ENCODE results near the gene MYLK4.

MYLK4 gene

DNA sequence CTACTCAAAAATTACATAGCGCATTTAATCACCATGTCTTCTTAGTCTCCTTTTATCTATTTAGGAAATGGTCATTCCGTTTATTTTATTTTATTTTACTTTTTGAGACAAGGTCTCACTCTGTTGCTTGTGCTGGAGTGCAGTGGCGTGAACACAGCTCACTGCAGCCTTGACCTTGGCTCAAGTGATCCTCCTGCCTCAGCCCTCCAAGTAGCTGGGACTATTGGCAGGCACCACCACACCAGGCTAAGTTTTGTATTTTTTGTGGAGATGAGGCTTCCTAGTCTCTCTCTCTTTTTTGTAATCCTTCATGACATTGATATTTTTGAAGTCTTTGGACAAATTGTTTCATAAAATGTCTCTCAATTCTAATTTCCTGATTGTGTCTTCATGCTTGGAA is 4.7 kb upstream of the MYLK4 start:
- Mint-ChIP-seq H3K9me3 (no peaks in the 10 kb centered on the region), H3K4me1 (ENCODE audit: low read depth) (no peaks in the 10 kb centered on the region), H3K36me3 (ENCODE audit: low read depth) (no peaks in the 10 kb centered on the region), H3K4me3 (no peak overlapping the region), H3K27me3 (ENCODE audit: low read depth) (peaks cover 54% of the 10 kb centered on the region), H3K27ac (no peak overlapping the region)

DNA sequence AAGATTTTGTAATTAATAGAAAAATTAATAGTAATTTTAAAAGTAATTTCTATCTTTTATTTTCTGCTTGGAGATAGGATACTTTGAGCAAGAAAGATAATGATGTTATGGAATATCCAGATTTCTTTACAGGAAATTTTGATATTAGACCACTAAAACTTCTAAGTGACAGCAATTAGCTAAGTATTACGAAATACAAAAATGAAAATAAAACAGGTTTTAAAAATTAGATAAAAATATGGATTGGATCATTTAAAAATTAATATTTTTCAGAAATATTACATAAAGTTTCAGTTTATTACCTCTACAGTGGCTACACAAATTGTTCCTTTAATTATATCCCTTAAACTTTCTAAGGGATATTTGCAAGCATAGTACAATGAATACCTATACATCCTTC is 4.2 kb upstream of the MYLK4 start:
- no peaks in the 10 kb centered on the region for H3K9me3 Mint-ChIP-seq
- H3K27me3 Mint-ChIP-seq (ENCODE audit: low read depth), result peaks cover 60% of the 10 kb centered on the region
- no peak overlapping the region for H3K4me3 Mint-ChIP-seq
- peaks cover under 1% of the 10 kb centered on the region for H3K4me1 Mint-ChIP-seq (ENCODE audit: low read depth)
- H3K36me3 Mint-ChIP-seq (ENCODE audit: low read depth), result no peaks in the 10 kb centered on the region
- no peak overlapping the region for H3K27ac Mint-ChIP-seq

DNA sequence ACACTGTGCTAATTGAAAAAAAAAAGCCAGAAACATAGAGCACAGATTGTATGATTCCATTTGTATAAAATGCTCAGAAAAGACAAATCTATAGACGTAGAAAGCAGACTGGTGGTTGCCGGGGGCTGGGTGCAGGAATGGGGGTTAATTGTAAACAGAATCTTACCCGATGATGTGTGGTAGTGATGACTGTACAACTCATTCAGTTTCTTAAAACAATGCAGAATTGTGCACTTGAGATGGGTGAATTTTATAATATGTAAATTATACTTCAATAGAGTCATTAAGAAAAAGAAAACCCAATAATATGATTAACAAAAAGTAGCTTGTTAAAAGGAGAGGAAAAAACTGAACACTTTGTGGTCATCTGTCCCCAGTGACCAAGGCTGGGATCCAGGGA is 3.7 kb upstream of the MYLK4 start:
- H3K9me3 Mint-ChIP-seq, result no peaks in the 10 kb centered on the region
- peaks cover 3% of the 10 kb centered on the region for H3K4me1 Mint-ChIP-seq (ENCODE audit: low read depth)
- no peaks in the 10 kb centered on the region for H3K36me3 Mint-ChIP-seq (ENCODE audit: low read depth)
- H3K27ac Mint-ChIP-seq, result no peak overlapping the region
- H3K4me3 Mint-ChIP-seq, result no peak overlapping the region
- H3K27me3 Mint-ChIP-seq (ENCODE audit: low read depth), result peaks cover 61% of the 10 kb centered on the region

DNA sequence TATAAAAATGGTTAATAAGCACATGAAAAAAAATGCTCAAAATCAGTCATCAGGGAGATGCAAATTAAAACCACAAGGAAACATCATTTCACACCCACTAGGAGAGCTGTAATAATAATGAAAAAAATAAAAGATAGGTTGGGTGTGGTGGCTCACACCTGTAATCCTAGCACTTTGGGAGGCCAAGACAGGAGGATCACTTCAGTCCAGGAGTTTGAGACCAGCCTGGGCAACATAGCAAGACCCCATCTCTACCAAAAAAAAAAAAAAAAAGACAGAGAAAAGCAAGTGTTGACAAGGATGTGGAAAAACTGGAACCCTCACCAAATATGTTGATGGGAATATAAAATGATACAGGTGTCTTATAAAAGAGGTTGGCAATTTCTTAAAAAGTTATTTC is 3.0 kb upstream of the MYLK4 start:
- H3K27me3 Mint-ChIP-seq (ENCODE audit: low read depth), result peaks cover 66% of the 10 kb centered on the region

DNA sequence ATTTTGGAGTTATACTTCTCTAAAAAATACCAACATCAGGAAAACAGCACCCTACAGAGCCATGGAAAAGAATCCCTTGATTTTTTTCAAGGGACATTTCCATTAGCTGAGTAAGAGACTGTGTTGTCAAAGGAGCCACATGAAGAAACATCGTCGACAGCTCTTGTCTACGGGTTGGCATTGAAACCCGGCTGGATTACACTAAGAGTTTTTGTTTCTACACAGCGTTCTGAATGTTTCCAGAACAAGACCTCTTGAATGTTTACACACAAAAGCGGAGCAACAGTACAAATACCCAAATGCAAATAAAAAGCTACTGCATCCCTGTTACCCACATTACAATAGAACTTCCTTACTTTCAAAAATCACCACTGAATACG is 2.4 kb upstream of the MYLK4 start:
- H3K4me3 Mint-ChIP-seq, result no peak overlapping the region
- peaks cover 3% of the 10 kb centered on the region for H3K4me1 Mint-ChIP-seq (ENCODE audit: low read depth)
- no peaks in the 10 kb centered on the region for H3K9me3 Mint-ChIP-seq
- no peaks in the 10 kb centered on the region for H3K36me3 Mint-ChIP-seq (ENCODE audit: low read depth)
- H3K27me3 Mint-ChIP-seq (ENCODE audit: low read depth), result peaks cover 70% of the 10 kb centered on the region
- H3K27ac Mint-ChIP-seq, result no peak overlapping the region

More for the DNA sequence above, 3.0 kb upstream of the MYLK4 start:
- H3K4me3 Mint-ChIP-seq, result no peak overlapping the region
- H3K9me3 Mint-ChIP-seq, result no peaks in the 10 kb centered on the region
- no peak overlapping the region for H3K27ac Mint-ChIP-seq
- no peaks in the 10 kb centered on the region for H3K36me3 Mint-ChIP-seq (ENCODE audit: low read depth)
- peaks cover 3% of the 10 kb centered on the region for H3K4me1 Mint-ChIP-seq (ENCODE audit: low read depth)

DNA sequence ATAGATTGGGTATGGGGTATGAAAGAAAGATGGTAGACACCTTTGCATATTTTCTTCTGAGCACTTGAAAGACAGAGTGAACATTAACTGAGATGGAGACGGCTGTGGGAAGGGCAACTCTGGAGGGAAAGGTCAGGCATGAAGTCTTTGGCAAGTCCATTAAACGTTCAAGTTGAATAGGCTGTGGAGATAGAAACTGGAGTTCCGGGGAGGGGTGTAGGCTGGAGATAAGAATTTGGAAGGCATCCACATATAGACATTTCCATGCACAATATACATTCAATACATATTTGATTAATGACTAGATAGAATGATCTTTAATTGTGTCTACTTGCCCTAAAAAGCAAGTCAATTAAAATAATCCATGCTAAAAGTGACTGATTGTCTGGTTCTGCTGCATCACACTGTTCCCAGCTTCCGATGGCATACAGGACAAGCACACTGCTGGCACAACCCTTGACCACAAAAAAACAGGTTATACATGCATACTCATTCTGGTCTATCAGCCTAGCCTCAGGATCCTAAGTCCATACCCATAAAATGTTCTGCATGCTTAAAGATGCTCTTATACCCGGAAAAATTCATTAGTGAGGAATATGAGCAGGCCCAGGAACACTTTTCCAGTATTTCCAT is 1.9 kb upstream of the MYLK4 start:
- Mint-ChIP-seq H3K4me1 (ENCODE audit: low read depth) (peaks cover 3% of the 10 kb centered on the region), H3K4me3 (no peak overlapping the region), H3K36me3 (ENCODE audit: low read depth) (no peaks in the 10 kb centered on the region), H3K27me3 (ENCODE audit: low read depth) (peaks cover 75% of the 10 kb centered on the region), H3K9me3 (no peaks in the 10 kb centered on the region), H3K27ac (no peak overlapping the region)

DNA sequence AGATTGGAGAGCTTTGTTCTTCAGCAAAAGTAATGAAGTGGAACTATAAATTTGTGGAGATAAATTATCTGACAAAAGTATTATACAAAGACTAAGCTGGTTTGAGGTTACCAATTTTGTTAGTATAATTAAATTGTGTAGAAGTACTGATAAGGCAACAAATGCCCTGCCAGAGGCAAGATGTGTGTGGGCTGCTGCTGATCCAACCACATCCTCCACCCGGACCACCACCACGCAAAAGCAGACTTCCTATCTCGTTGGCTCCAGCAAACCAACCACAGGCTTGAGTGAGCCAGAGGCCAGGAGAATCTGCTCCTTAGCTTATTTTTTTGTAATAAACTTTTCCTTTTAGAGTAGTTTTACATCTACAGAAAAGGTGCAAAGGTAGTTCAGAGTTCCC is 1.1 kb upstream of the MYLK4 start:
- Mint-ChIP-seq H3K4me3 (no peak overlapping the region), H3K27ac (no peak overlapping the region), H3K36me3 (ENCODE audit: low read depth) (no peaks in the 10 kb centered on the region), H3K27me3 (ENCODE audit: low read depth) (peaks cover 76% of the 10 kb centered on the region), H3K4me1 (ENCODE audit: low read depth) (peaks cover 3% of the 10 kb centered on the region), H3K9me3 (no peaks in the 10 kb centered on the region)

DNA sequence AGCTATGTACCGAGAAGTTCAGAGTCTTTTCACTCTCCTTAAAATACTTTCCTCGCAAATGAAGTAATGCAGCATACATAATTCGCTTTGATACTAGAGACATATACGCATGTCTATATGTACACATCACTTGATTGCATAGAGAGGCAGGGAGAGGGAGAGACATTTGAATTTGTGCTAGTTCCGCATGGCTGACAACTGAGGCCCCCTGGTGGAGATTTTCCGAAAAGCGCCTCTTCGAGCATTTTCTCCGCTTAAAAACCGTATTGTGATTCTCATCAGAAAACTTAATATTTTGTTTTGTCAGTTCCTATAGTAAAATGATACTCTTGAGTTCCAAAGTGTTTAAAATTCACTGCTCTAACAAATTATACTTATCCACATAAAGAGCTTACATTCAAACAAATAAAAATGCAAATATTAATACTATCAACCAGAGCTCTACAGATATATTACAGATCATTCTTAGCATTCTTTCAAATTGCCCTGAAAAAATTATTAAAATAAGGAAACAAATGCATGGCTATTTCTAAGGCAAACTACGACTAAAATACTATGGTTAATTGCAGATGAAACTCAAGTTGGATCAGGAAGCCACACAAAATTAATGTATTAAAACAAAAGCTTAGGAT is 637 bp downstream of the MYLK4 start:
- Mint-ChIP-seq H3K4me1 (ENCODE audit: low read depth) (peaks cover 3% of the 10 kb centered on the region), H3K4me3 (no peak overlapping the region), H3K36me3 (ENCODE audit: low read depth) (no peaks in the 10 kb centered on the region), H3K27ac (no peak overlapping the region), H3K9me3 (no peaks in the 10 kb centered on the region), H3K27me3 (ENCODE audit: low read depth) (peaks cover 61% of the 10 kb centered on the region)

DNA sequence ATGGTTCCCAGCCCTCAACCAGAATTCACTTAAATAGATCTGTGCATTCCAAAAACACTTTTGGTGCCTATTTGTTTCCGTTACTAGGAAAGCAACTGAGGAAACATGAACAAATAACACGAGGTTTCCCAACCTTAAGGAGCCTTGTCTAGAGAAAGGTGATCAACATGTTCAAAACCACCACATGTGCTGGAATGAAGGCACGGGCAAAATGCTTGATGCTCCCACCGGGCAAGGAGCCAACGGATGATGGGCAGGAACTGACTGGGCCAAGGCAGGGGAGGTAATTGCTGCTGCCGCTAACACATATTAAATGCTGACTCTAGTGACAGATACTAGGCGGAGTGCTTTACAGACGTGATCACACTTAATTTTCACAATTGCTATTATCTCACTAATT is 2.5 kb downstream of the MYLK4 start:
- no peak overlapping the region for H3K27ac Mint-ChIP-seq

DNA sequence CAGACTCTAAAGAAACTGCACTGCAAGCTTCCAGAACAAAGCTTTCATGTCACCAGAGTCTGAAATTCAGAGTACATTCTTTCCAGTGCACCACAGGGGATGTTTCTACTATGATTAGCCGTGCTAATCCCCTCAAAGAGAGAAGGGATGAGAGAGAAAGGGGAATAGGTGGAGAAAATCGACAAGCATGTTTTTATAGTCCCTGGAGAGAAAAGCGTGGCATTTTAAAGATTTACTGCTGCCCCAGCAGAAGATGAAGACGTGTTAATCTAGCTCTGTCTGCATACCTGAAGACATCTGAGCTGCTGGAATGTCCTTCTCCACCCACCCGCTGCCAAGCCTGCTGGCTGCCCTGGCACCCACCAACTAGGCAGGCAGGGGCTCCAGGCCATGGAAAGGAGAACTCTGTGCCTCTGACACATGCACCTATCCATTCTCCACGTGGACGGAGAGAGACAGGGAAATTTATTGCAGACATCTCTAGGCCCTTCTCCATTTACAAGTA is 4.1 kb downstream of the MYLK4 start:
- no peak overlapping the region for H3K27ac Mint-ChIP-seq
- peaks cover 3% of the 10 kb centered on the region for H3K4me1 Mint-ChIP-seq (ENCODE audit: low read depth)
- H3K4me3 Mint-ChIP-seq, result no peak overlapping the region
- H3K27me3 Mint-ChIP-seq (ENCODE audit: low read depth), result peaks cover 41% of the 10 kb centered on the region
- no peaks in the 10 kb centered on the region for H3K9me3 Mint-ChIP-seq
- H3K36me3 Mint-ChIP-seq (ENCODE audit: low read depth), result no peaks in the 10 kb centered on the region

More for the DNA sequence above, 2.5 kb downstream of the MYLK4 start:
- peaks cover 46% of the 10 kb centered on the region for H3K27me3 Mint-ChIP-seq (ENCODE audit: low read depth)
- H3K4me3 Mint-ChIP-seq, result no peak overlapping the region
- H3K9me3 Mint-ChIP-seq, result no peaks in the 10 kb centered on the region
- H3K36me3 Mint-ChIP-seq (ENCODE audit: low read depth), result no peaks in the 10 kb centered on the region
- H3K4me1 Mint-ChIP-seq (ENCODE audit: low read depth), result peaks cover 3% of the 10 kb centered on the region

DNA sequence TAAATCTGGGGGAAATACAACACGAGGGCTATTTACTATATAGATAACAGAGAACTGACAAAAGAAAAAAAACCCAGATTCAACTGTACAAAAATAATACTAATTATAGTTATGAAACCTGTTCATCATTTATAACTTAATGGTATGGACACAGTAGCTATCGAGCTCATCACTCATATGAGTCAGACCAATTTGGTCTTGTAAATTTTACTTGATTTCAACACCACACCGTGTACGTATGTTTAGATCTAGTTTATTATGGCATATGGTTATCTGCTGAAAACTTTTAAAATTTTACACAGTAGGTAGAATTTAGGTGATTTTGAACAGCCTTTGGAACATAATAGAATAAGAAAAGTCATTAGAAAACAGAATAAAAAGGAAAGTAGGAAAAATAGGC is 5.5 kb downstream of the MYLK4 start:
- peaks cover 3% of the 10 kb centered on the region for H3K4me1 Mint-ChIP-seq (ENCODE audit: low read depth)
- no peak overlapping the region for H3K4me3 Mint-ChIP-seq
- no peaks in the 10 kb centered on the region for H3K9me3 Mint-ChIP-seq
- H3K36me3 Mint-ChIP-seq (ENCODE audit: low read depth), result no peaks in the 10 kb centered on the region
- no peak overlapping the region for H3K27ac Mint-ChIP-seq
- H3K27me3 Mint-ChIP-seq (ENCODE audit: low read depth), result peaks cover 35% of the 10 kb centered on the region

DNA sequence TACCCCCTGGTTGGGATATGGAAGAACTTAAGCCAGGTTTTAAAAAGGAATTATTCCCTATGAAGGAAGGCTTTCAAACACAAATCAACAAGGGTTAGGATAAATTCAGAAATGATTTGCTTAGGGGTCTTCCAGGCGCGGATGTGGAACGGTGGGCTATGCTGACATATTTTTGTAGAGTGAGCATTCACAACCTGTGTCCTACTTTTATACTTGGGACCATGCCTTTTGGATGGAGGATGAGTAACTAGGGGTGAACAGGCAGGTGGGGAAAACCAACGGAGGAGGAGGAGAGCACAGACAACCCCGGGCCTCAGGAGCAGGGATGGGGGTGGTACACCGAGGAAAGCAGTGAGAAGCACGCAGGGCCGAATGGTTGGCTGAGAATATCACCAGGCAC is 5.9 kb downstream of the MYLK4 start:
- H3K27ac Mint-ChIP-seq, result no peak overlapping the region
- H3K4me1 Mint-ChIP-seq (ENCODE audit: low read depth), result peaks cover 1% of the 10 kb centered on the region
- no peaks in the 10 kb centered on the region for H3K36me3 Mint-ChIP-seq (ENCODE audit: low read depth)
- no peak overlapping the region for H3K4me3 Mint-ChIP-seq
- H3K27me3 Mint-ChIP-seq (ENCODE audit: low read depth), result peaks cover 31% of the 10 kb centered on the region
- H3K9me3 Mint-ChIP-seq, result no peaks in the 10 kb centered on the region

DNA sequence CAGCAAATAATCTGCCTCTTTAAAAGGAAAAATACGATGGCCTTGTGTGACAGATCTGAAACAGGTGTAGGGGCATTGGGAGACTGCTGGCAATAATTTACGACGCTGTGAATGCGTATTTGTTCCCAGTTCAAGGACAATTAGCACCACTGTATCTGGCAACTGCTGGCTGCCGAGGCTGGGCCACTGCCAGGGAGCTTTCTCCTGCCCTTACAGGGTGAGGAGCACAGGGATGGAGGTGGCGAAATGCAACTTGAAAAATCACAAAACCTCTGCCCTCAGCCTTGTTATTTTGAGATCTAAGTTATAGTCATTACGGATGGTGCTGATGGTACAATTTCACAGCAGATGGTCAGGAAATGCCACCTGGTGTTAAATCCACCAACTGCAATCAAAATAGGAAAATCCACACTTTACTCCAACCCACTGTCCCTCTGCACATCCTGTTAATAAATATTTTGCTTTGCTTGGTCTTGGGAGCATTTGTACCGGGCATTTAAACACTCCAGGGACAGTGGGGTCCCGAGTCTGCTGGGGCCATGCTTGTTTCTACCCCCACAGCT is 6.4 kb downstream of the MYLK4 start:
- H3K27me3 Mint-ChIP-seq (ENCODE audit: low read depth), result peaks cover 26% of the 10 kb centered on the region
- no peak overlapping the region for H3K4me3 Mint-ChIP-seq
- no peak overlapping the region for H3K27ac Mint-ChIP-seq
- no peaks in the 10 kb centered on the region for H3K36me3 Mint-ChIP-seq (ENCODE audit: low read depth)
- no peaks in the 10 kb centered on the region for H3K4me1 Mint-ChIP-seq (ENCODE audit: low read depth)
- H3K9me3 Mint-ChIP-seq, result no peaks in the 10 kb centered on the region

DNA sequence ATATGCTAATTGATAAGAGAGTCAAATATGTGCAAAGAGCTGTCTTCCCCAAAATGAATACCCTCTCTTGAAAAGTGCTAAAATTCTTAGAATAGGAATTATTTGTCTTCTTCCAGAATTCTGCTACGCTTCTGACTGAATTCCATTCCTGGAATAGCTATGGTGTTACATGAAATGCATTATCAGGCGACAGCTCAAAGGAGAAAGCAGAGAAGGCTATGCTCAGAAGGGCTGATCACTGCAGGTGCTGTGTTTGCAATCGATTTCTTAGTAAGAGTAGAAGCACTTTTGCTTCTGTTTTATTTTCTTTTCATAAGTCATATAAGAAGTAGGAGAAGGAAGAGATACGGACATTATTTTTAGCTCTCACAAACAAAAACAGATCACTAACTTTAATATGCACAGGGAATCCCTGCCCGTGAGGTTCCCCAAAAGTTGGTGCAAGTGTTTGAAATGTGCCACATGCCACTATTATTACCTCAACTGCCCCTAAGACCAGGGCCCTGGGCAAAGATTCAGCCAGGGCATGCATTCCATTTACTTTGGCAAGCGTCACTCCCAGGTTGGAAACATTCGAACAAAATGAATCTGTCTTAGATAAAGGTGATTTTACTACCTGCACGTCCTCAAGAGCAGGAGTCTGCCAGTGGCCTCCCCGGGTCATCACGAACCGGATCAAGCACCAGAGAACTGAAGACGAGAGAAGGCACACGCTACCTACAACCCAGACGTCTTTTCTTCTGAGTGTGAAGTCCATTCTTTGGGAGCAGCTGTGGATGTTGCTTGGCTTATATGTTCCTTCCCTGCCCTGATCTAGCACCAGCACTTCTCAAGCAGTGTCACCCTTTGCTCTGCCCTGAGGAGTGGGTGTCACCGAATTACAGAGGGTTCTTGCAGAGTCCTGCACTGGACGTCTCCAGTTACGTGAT is 7.2 kb downstream of the MYLK4 start:
- H3K9me3 Mint-ChIP-seq, result no peaks in the 10 kb centered on the region
- no peak overlapping the region for H3K4me3 Mint-ChIP-seq
- peaks cover 21% of the 10 kb centered on the region for H3K27me3 Mint-ChIP-seq (ENCODE audit: low read depth)
- H3K4me1 Mint-ChIP-seq (ENCODE audit: low read depth), result no peaks in the 10 kb centered on the region
- no peak overlapping the region for H3K27ac Mint-ChIP-seq
- H3K36me3 Mint-ChIP-seq (ENCODE audit: low read depth), result no peaks in the 10 kb centered on the region

Data from T-helper 1 cell treated with Interleukin-12 subunit alpha and Interleukin-12 subunit beta and Interleukin-4 antibody, amounts not matched to agents 30 μg/mL and 1 μg/mL, for 36 hours (primary cell).